ENCODE data around the gene CPLANE2.

CPLANE2 gene

DNA sequence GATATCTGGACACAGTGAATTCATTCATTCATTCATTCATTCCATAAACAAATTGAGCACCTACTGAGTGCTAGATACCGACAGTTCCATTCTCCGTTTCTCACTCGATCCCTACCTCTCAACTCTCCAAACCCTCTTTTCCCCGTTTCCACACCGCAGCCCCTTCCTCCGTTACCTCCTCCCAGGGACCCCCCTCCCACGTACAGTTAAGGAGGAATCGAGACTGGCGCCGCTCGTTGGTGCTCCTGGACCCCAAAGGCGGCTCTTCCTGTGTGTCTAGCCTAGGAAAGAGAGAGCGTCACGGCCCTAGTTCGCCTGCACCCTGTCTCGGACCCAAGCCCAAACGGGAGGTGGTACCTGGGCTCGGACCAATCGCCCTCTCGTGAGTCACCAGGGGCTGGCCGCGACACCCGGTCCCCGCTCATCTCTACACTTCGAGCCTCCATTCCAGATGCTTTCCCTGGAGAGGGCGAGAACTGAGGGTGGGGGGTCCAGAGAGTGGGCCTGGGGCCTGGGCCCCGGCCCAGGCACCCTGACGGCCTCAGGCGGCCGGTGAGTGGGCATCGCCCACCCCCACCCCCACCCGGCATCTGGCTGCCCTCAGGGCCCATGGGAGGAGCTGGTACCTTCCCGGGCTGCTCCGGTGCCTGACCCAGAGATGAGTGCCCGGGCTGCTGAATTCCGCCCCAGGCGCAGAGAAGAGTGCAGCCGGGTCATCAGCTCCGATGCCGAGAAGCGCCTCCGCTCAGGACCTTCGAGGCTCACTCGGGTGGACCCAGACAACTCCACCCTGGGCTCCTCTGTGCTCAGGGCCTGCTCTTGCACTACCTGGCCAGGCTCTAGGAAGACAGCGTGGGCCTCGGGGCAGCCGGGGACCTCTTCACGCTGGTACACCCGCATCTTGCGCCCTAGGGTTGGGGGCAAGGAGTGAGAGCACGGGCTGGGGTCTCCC, 29.4 kb downstream of the CPLANE2 start:
- Histone ChIP-seq H3K36me3 (ENCODE audit: insufficient read depth, low read length) (no peaks in the 10 kb centered on the region), H3K4me1 (ENCODE audit: control insufficient read depth, insufficient read depth, low read length, unreplicated experiment) (peaks cover 8% of the 10 kb centered on the region), H3K4me3 (ENCODE audit: low read depth, low read length) (peak overlapping the region; percentile 78), H3K79me2 (ENCODE audit: control insufficient read depth, insufficient read depth, low read length, unreplicated experiment) (no peaks in the 10 kb centered on the region), H3K27ac (ENCODE audit: low read depth, low read length) (peak overlapping the region; percentile 85), H2AFZ (ENCODE audit: low read length, unreplicated experiment) (peak overlapping the region; percentile 65), H3K27me3 (ENCODE audit: insufficient read depth, low read length) (no peaks in the 10 kb centered on the region)

GRCh38 chr1:16206547-16207317, 30.3 kb downstream of the CPLANE2 start:
- Histone ChIP-seq H2AFZ (ENCODE audit: low read length, unreplicated experiment) (peak overlapping the region; percentile 65), H3K27me3 (ENCODE audit: insufficient read depth, low read length) (no peaks in the 10 kb centered on the region), H3K4me1 (ENCODE audit: control insufficient read depth, insufficient read depth, low read length, unreplicated experiment) (peaks cover 8% of the 10 kb centered on the region), H3K27ac (ENCODE audit: low read depth, low read length) (peak overlapping the region; percentile 85), H3K79me2 (ENCODE audit: control insufficient read depth, insufficient read depth, low read length, unreplicated experiment) (no peaks in the 10 kb centered on the region), H3K4me3 (ENCODE audit: low read depth, low read length) (peak overlapping the region; percentile 78), H3K36me3 (ENCODE audit: insufficient read depth, low read length) (no peaks in the 10 kb centered on the region)

DNA sequence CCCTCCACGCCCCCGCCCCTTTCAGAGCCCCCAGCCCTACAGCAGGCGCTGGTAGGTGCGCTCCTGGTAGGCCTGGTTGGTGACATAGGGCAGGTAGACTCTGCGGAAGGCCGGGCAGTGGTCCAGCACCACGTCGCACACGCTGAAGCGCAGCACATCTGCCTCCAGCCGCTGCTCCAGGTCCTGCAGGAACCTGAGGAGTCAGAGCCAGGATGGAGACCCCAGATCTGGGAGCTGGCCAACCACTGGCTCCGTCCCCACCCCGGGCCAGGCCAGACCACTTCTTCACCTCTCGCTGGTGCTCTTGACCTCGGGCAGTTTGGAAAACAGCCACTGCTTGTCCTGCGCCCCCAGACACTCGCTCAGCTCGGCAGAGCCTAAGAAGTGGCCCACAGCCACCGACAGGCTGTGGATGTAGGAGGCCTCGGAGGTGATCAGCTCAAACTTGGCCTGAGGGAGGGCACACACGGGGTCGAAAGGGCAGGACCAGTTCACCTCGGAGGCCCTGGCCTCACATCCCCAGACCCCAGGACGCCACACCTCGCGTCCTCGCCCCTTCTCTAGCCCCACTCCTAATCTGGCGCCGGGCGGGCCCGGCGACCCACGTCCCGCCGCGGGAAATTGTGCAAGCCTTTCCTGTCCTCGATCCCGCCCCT, 31.0 kb downstream of the CPLANE2 start:
- Histone ChIP-seq H3K4me3 (ENCODE audit: low read depth, low read length) (peak overlapping the region; percentile 83), H3K27ac (ENCODE audit: low read depth, low read length) (no peak overlapping the region), H2AFZ (ENCODE audit: low read length, unreplicated experiment) (peak overlapping the region; percentile 97)

GRCh38 chr1:16205334-16205671, 31.7 kb downstream of the CPLANE2 start:
- Histone ChIP-seq H3K27me3 (ENCODE audit: insufficient read depth, low read length) (no peaks in the 10 kb centered on the region), H3K4me1 (ENCODE audit: control insufficient read depth, insufficient read depth, low read length, unreplicated experiment) (peaks cover 8% of the 10 kb centered on the region), H3K79me2 (ENCODE audit: control insufficient read depth, insufficient read depth, low read length, unreplicated experiment) (no peaks in the 10 kb centered on the region), H2AFZ (ENCODE audit: low read length, unreplicated experiment) (no peak overlapping the region), H3K36me3 (ENCODE audit: insufficient read depth, low read length) (no peaks in the 10 kb centered on the region), H3K4me3 (ENCODE audit: low read depth, low read length) (no peak overlapping the region; the same call in 1 of the 2 replicates), H3K27ac (ENCODE audit: low read depth, low read length) (no peak overlapping the region)

More for the DNA sequence above, 31.0 kb downstream of the CPLANE2 start:
- H3K36me3 ChIP-seq (ENCODE audit: insufficient read depth, low read length) = no peaks in the 10 kb centered on the region
- H3K79me2 ChIP-seq (ENCODE audit: control insufficient read depth, insufficient read depth, low read length, unreplicated experiment) = no peaks in the 10 kb centered on the region
- H3K27me3 ChIP-seq (ENCODE audit: insufficient read depth, low read length) = no peaks in the 10 kb centered on the region
- peaks cover 8% of the 10 kb centered on the region for H3K4me1 ChIP-seq (ENCODE audit: control insufficient read depth, insufficient read depth, low read length, unreplicated experiment)

DNA sequence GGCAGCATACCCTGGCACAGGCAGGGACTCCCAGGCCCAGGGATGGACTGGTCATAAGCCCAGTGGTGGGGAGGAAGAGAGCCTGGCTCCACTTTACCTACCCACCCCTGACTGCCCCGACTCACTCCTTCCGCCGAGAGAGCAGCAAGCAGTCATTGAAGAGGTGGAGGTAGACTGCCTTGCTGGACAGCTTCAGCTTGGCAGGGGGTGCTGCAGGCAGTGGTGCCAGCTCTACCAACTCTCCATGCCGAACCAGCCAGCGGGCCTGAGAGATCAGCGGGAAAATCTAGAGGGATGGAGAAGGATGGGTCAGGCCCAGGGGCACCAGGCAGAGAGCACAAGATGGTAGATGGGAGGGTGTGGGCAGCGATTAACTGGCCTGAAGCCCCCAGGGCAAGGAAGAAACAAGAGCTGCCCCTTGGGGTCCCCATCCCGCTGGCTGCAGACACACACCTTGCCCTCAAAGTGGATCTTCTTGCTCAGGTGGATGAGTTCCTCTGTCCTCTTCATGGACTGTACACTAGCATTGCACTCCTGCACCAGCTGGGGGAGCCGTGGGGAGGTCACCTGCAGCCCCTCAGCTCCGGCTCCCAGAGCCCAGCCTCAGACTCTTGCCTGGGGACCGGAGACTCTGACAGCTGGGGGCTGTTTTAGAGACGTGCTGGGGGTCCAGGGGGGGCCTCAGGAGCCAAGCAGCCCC, 32.2 kb downstream of the CPLANE2 start:
- H3K79me2 ChIP-seq (ENCODE audit: control insufficient read depth, insufficient read depth, low read length, unreplicated experiment) = no peaks in the 10 kb centered on the region
- H3K27me3 ChIP-seq (ENCODE audit: insufficient read depth, low read length) = no peaks in the 10 kb centered on the region
- peaks cover 8% of the 10 kb centered on the region for H3K4me1 ChIP-seq (ENCODE audit: control insufficient read depth, insufficient read depth, low read length, unreplicated experiment)
- no peak overlapping the region for H2AFZ ChIP-seq (ENCODE audit: low read length, unreplicated experiment)
- no peak overlapping the region for H3K27ac ChIP-seq (ENCODE audit: low read depth, low read length)
- no peak overlapping the region for H3K4me3 ChIP-seq (ENCODE audit: low read depth, low read length)
- no peaks in the 10 kb centered on the region for H3K36me3 ChIP-seq (ENCODE audit: insufficient read depth, low read length)

DNA sequence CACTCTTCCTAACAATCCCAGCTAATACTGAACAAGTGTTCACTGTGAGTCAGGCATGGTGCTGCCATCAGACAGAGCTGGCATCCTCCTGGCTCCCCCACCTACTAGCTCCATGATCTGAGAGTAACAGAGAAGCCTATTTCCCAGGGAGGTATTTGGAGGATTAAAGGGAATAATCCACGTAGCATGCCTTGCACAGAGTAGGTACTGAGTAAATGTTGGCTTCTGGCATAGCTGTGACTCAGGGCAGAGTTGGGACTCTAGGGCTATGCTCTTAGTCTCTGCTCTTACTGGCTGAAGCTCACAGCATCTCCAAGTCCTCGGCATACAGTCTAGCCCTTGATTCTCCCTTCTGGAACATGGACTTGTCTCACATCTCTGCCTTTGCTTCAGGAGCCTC, 32.8 kb downstream of the CPLANE2 start:
- H3K36me3 ChIP-seq (ENCODE audit: insufficient read depth, low read length) = no peaks in the 10 kb centered on the region
- peaks cover 8% of the 10 kb centered on the region for H3K4me1 ChIP-seq (ENCODE audit: control insufficient read depth, insufficient read depth, low read length, unreplicated experiment)
- no peak overlapping the region for H3K4me3 ChIP-seq (ENCODE audit: low read depth, low read length)
- no peaks in the 10 kb centered on the region for H3K79me2 ChIP-seq (ENCODE audit: control insufficient read depth, insufficient read depth, low read length, unreplicated experiment)
- H2AFZ ChIP-seq (ENCODE audit: low read length, unreplicated experiment) = no peak overlapping the region
- no peak overlapping the region for H3K27ac ChIP-seq (ENCODE audit: low read depth, low read length)
- H3K27me3 ChIP-seq (ENCODE audit: insufficient read depth, low read length) = no peaks in the 10 kb centered on the region

DNA sequence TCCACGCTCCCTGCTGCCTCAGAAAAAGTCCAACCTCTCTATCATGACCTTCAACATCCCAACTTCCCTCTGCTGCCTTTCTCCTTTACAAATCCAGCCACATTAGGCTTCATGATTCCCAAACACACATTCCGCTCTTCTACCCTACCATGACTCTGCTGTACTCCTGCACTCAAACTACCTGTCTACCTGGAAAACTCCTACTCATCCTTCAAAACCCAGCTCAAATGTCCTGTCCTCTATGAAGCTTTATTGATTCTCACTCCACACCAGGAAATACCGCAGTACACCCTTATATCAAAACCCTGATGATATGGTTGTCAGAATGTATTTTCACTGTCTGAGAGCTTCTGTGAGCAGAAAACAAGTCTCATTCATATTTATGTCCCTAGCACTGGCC, 33.4 kb downstream of the CPLANE2 start:
- Histone ChIP-seq H3K27ac (ENCODE audit: low read depth, low read length) (no peak overlapping the region), H3K4me3 (ENCODE audit: low read depth, low read length) (no peak overlapping the region), H3K36me3 (ENCODE audit: insufficient read depth, low read length) (no peaks in the 10 kb centered on the region), H2AFZ (ENCODE audit: low read length, unreplicated experiment) (no peak overlapping the region), H3K4me1 (ENCODE audit: control insufficient read depth, insufficient read depth, low read length, unreplicated experiment) (peaks cover 5% of the 10 kb centered on the region), H3K79me2 (ENCODE audit: control insufficient read depth, insufficient read depth, low read length, unreplicated experiment) (no peaks in the 10 kb centered on the region), H3K27me3 (ENCODE audit: insufficient read depth, low read length) (no peaks in the 10 kb centered on the region)

GRCh38 chr1:16202281-16203210, 34.4 kb downstream of the CPLANE2 start:
- no peaks in the 10 kb centered on the region for H3K36me3 ChIP-seq (ENCODE audit: insufficient read depth, low read length)
- no peak overlapping the region for H3K27ac ChIP-seq (ENCODE audit: low read depth, low read length)
- no peaks in the 10 kb centered on the region for H3K27me3 ChIP-seq (ENCODE audit: insufficient read depth, low read length)
- H3K79me2 ChIP-seq (ENCODE audit: control insufficient read depth, insufficient read depth, low read length, unreplicated experiment) = no peaks in the 10 kb centered on the region
- H3K4me1 ChIP-seq (ENCODE audit: control insufficient read depth, insufficient read depth, low read length, unreplicated experiment) = peaks cover 4% of the 10 kb centered on the region
- H3K4me3 ChIP-seq (ENCODE audit: low read depth, low read length) = no peak overlapping the region
- H2AFZ ChIP-seq (ENCODE audit: low read length, unreplicated experiment) = no peak overlapping the region

- no peaks in the 10 kb centered on the region for H3K79me2 ChIP-seq (ENCODE audit: control insufficient read depth, insufficient read depth, low read length, unreplicated experiment)
- no peak overlapping the region for H2AFZ ChIP-seq (ENCODE audit: low read length, unreplicated experiment)
- H3K27ac ChIP-seq (ENCODE audit: low read depth, low read length) = no peak overlapping the region
- no peaks in the 10 kb centered on the region for H3K36me3 ChIP-seq (ENCODE audit: insufficient read depth, low read length)
- H3K27me3 ChIP-seq (ENCODE audit: insufficient read depth, low read length) = no peaks in the 10 kb centered on the region
- H3K4me1 ChIP-seq (ENCODE audit: control insufficient read depth, insufficient read depth, low read length, unreplicated experiment) = no peaks in the 10 kb centered on the region
- H3K4me3 ChIP-seq (ENCODE audit: low read depth, low read length) = no peak overlapping the region
Observed at GRCh38 chr1:16199700-16200099, 37.3 kb downstream of the CPLANE2 start.

All from ACC112 (cell line).